Psoas muscle (tissue), 8 donors: ENCODE measurements around the gene SCN3A. TPM values are rescaled to one million over a fixed set of nuclear protein-coding genes. Genes with fewer than 3 reads are reported as not detected.

Experiments
- ATAC-seq, 4 donors: fragments of 200-7000 bp; cut with Tn5 transposase; one replicate each; pipeline ENCODE4 v1.9.1; 2020; ENCODE audit warnings: moderate library complexity in 3 of 4, mild to moderate bottlenecking in 2 of 4
- DNase-seq, 2 donors: peaks; one replicate each; pipeline ENCODE4 v3.0.0-alpha.2; 2020
- H3K27ac ChIP-seq: fragments of 200-600 bp; one replicate; pipeline ENCODE4 v1.8.0; 2022
- H3K27me3 ChIP-seq, 3 donors: fragments of 200-600 bp in 1 of 3; one replicate each; pipeline versions ENCODE4 v1.6.1 to v1.8.0; 2013 to 2022; ENCODE audit warnings: low read length in 2 of 3, mild to moderate bottlenecking in 2 of 3, moderate library complexity in 1 of 3; ENCODE audit not compliant: insufficient read depth in 3 of 3
- H3K36me3 ChIP-seq, 2 donors: fragments of 200-600 bp in 1 of 2; one replicate each; pipeline versions ENCODE4 v1.6.1 to v1.8.0; 2013 to 2022; ENCODE audit warnings: low read depth in 1 of 2, mild to moderate bottlenecking in 1 of 2, moderate library complexity in 1 of 2; ENCODE audit not compliant: insufficient read depth in 1 of 2
- H3K4me1 ChIP-seq: fragments of 200-600 bp; one replicate; pipeline ENCODE4 v1.8.0; 2022
- H3K4me3 ChIP-seq: fragments of 200-600 bp; one replicate; pipeline ENCODE4 v1.8.0; 2022; ENCODE audit warnings: mild to moderate bottlenecking
- H3K9me3 ChIP-seq: fragments of 200-600 bp; one replicate; pipeline ENCODE4 v1.8.0; 2022
- CTCF ChIP-seq: fragments of 200-600 bp; IDR thresholded peaks from one replicate; pipeline ENCODE4 v1.8.0; 2022; ENCODE audit warnings: antibody characterized with exemption
- WGBS, 3 donors: extraction: QIAGEN DNeasy Blood & Tissue Kit; methylation state at CpG; one replicate each; pipeline versions ENCODE4 v1.1.6 to v1.1.7; 2013; 5-methylcytosine and 5-hydroxymethylcytosine counted together
- intact Hi-C, 2 donors: fragments of 100-400 bp; cut with DNase I; formaldehyde crosslinking; loops; one replicate each; pipeline versions ENCODE4 v1.11.0 to v1.14.2; 2022
- long read RNA-seq, 2 donors: library from polyadenylated mRNA; unstranded; transcript quantifications; one replicate each; pipeline ENCODE4 v2.0.0, GENCODE V29; 2021
- polyA plus RNA-seq, 3 donors: library from polyadenylated mRNA; stranded (reverse); fragments of 200-250 nt; gene quantifications; one replicate each; pipeline ENCODE4 v1.2.3, GENCODE V29; 2013
- total RNA-seq, 4 donors: library from RNA; stranded (reverse); fragmentation: NEBNext Ultra II Directional in 2 of 4; extraction: Animal tissue kit (Norgen Biotek cat#: 25700) in 2 of 4; gene quantifications; one replicate each; pipeline versions ENCODE4 v1.2.1 to v1.2.4, GENCODE V29; 2021 to 2023
- donor health status: healthy with polysubstance abuse.
- donor health status: DM: no; HTN: no; CAD: no; lungs with moderate emphysema.
- donor health status: Bipolar disorder and iron deficiency.
- donor health status: healthy.
- donor health status: DM: yes; HTN: yes; CAD: no.
- donor health status: DM: no; HTN: no; CAD: no.
- donor health status: DM: no; HTN: no; CAD: no.
- donor health status: DM: yes; HTN: yes; CAD: no.

The SCN3A gene
- 1 to 10 TPM in 1 of 4 donors, under 1 TPM in 3; 0.10 to 1.7 (median 0.66) TPM for total RNA-seq
- polyA plus RNA-seq, result under 1 TPM; 0.13 to 0.65 (median 0.18) TPM
- long read RNA-seq, donor 1, result 0 reads
- long read RNA-seq, donor 2, result 0 reads

GRCh38 chr2:165203689-165204559 is at the start of gene SCN3A:
TSS of gene SCN3A (minus strand) at chr2:165204050. CDS start at chr2:165176394, 27,656 bp downstream.
- WGBS, 3 donors, result 17 to 22% (median 21%) methylated on average over 8 of the region's 8 CpGs
- Histone ChIP-seq H3K27me3 (no peaks in the 10 kb centered on the region), H3K4me1 (no peaks in the 10 kb centered on the region), H3K27ac (no peak within 1 kb of the TSS), H3K4me3 (peak within 1 kb of the TSS; percentile 53), H3K36me3 (no peaks in the 10 kb centered on the region), H3K9me3 (no peaks in the 10 kb centered on the region)
- no peak for DNase-seq
- peak; percentile 66 for TF ChIP-seq CTCF
- ATAC-seq, result peak in 3 of 4 donors; percentile 44 to 68 (median 44)
- intact Hi-C loops, result loop anchor here in 1 of 2 donors (5.0 kb wide), 1 partner anchor 192 kb away; no protein-coding TSS in a partner anchor

- no peak for TF ChIP-seq CTCF
- no peaks in the 10 kb centered on the region for H3K27me3 ChIP-seq
- intact Hi-C loops, result no loop called here
- DNase-seq (no peak), ATAC-seq (no peak)
- H3K4me3 ChIP-seq, result no peak overlapping the region
- H3K36me3 ChIP-seq, result no peaks in the 10 kb centered on the region
- no peaks in the 10 kb centered on the region for H3K9me3 ChIP-seq
- H3K27ac ChIP-seq, result no peak overlapping the region
- no peaks in the 10 kb centered on the region for H3K4me1 ChIP-seq
Observed at GRCh38 chr2:165253178-165253577, 49.3 kb upstream of the SCN3A start.

GRCh38 chr2:165251366-165251765 is 47.5 kb upstream of the SCN3A start:
- Histone ChIP-seq H3K4me3 (no peak overlapping the region), H3K27ac (no peak overlapping the region), H3K36me3 (no peaks in the 10 kb centered on the region), H3K4me1 (no peaks in the 10 kb centered on the region), H3K9me3 (no peaks in the 10 kb centered on the region), H3K27me3 (no peaks in the 10 kb centered on the region)
- intact Hi-C loops, result no loop called here
- ATAC-seq (no peak), DNase-seq (no peak)
- no peak for TF ChIP-seq CTCF
- WGBS, 3 donors, result 77 to 85% (median 81%) methylated on average over 4 of the region's 4 CpGs

GRCh38 chr2:165248238-165248637 is 44.4 kb upstream of the SCN3A start:
- DNase-seq (no peak), ATAC-seq (no peak)
- Histone ChIP-seq H3K27ac (no peak overlapping the region), H3K27me3 (no peaks in the 10 kb centered on the region), H3K4me3 (no peak overlapping the region), H3K9me3 (no peaks in the 10 kb centered on the region), H3K4me1 (no peaks in the 10 kb centered on the region), H3K36me3 (no peaks in the 10 kb centered on the region)
- intact Hi-C loops, result no loop called here
- 45 to 50% (median 45%) methylated on average over 2 of the region's 2 CpGs for WGBS, 3 donors
- no peak for TF ChIP-seq CTCF
